ENCODE measurements around the gene ZNF76.

GRCh38 chr6:35244551-35244950, 15.0 kb upstream of the ZNF76 start:
- TF ChIP-seq CTCF (IDR thresholded peaks at IDR 0.05; ENCODE audit: low read depth, low read length): no peak
- TF ChIP-seq EZH2phosphoT487 (IDR thresholded peaks at IDR 0.05; ENCODE audit: low read depth): no peak

Measured in OCI-LY3 (cell line).